Tibial artery (tissue), 4 donors: Measurements from ENCODE around the gene GAK.
A peak's percentile ranks its signal among the peaks of the same experiment; 100 is the strongest.

ENCODE experiments used
- DNase-seq, 2 donors: peaks; one replicate each; pipeline ENCODE4 v3.0.0-alpha.2; 2019
- H3K27ac ChIP-seq, 2 donors: fragments of 200-600 bp; sonication (generic) in 1 of 2; 1 replicate in 1 of 2; 2 replicates in 1 of 2; pipeline ENCODE4 v1.5.1; 2018 to 2019; ENCODE audit warnings: mild to moderate bottlenecking in 1 of 2
- H3K27me3 ChIP-seq, 2 donors: fragments of 200-600 bp; sonication (generic) in 1 of 2; one replicate each; pipeline versions ENCODE4 v1.5.1 to v1.6.0; 2016 to 2019
- H3K36me3 ChIP-seq, 3 donors: fragments of 200-600 bp; sonication (generic) in 2 of 3; one replicate each; pipeline ENCODE4 v1.5.1; 2016 to 2019; ENCODE audit warnings: mild to moderate bottlenecking in 2 of 3
- H3K4me1 ChIP-seq, 4 donors: fragments of 200-600 bp; sonication (generic) in 2 of 4; 1 replicate in 3 of 4; 2 replicates in 1 of 4; pipeline ENCODE4 v1.5.1; 2016 to 2019
- H3K4me3 ChIP-seq, 2 donors: fragments of 200-600 bp; sonication (generic) in 1 of 2; 1 replicate in 1 of 2; 2 replicates in 1 of 2; pipeline ENCODE4 v1.5.1; 2018 to 2019; ENCODE audit warnings: mild to moderate bottlenecking in 2 of 2
- H3K9me3 ChIP-seq, 3 donors: fragments of 200-600 bp; sonication (generic) in 1 of 3; one replicate each; pipeline ENCODE4 v1.5.1; 2016 to 2019
- CTCF ChIP-seq, 2 experiments: fragments of 200-600 bp in 1 of 2; fragments of 450-650 bp in 1 of 2; IDR thresholded peaks; one replicate each; pipeline ENCODE4 v1.5.1; 2017 to 2019; ENCODE audit warnings: antibody characterized with exemption in 2 of 2, mild to moderate bottlenecking in 1 of 2, moderate library complexity in 1 of 2
- intact Hi-C: fragments of 100-400 bp; cut with DNase I; formaldehyde crosslinking; loops from one replicate; pipeline ENCODE4 v1.15.0; 2023; ENCODE audit warnings: low total_unique reads

Gene GAK

GRCh38 chr4:958314-958665, 26.2 kb upstream of the GAK start:
- intact Hi-C loops = no loop called here
- Histone ChIP-seq H3K36me3 (peaks cover 4 to 99% (median 67%) of the 10 kb centered on the region in 3 donors), H3K27me3 (no peaks in the 10 kb centered on the region)

GRCh38 chr4:957581-958313, 25.6 kb upstream of the GAK start:
- intact Hi-C loops = no loop called here
- H3K36me3 ChIP-seq = peaks cover 9 to 99% (median 67%) of the 10 kb centered on the region in 3 donors
- H3K4me3 ChIP-seq = no peak overlapping the region
- no peaks in the 10 kb centered on the region for H3K27me3 ChIP-seq
- no peaks in the 10 kb centered on the region for H3K9me3 ChIP-seq
- DNase-seq = peak; percentile 14 to 61
- H3K4me1 ChIP-seq = no peaks in the 10 kb centered on the region
- no peak overlapping the region for H3K27ac ChIP-seq
- TF ChIP-seq CTCF (IDR thresholded peaks at IDR 0.05) = no peak

More at GRCh38 chr4:958314-958665, 26.2 kb upstream of the GAK start:
- no peak for TF ChIP-seq CTCF (IDR thresholded peaks at IDR 0.05)
- DNase-seq = peak in 1 of 2 donors; percentile 13
- no peak overlapping the region for H3K27ac ChIP-seq
- no peak overlapping the region for H3K4me3 ChIP-seq
- H3K4me1 ChIP-seq = no peaks in the 10 kb centered on the region
- no peaks in the 10 kb centered on the region for H3K9me3 ChIP-seq

GRCh38 chr4:957231-957580, 25.1 kb upstream of the GAK start:
- intact Hi-C loops = no loop called here
- H3K36me3 ChIP-seq = peaks cover 6 to 98% (median 63%) of the 10 kb centered on the region in 3 donors
- H3K4me3 ChIP-seq = no peak overlapping the region
- TF ChIP-seq CTCF (IDR thresholded peaks at IDR 0.05) = no peak
- no peaks in the 10 kb centered on the region for H3K4me1 ChIP-seq
- peak; percentile 10 to 55 for DNase-seq
- no peak overlapping the region for H3K27ac ChIP-seq
- no peaks in the 10 kb centered on the region for H3K27me3 ChIP-seq
- no peaks in the 10 kb centered on the region for H3K9me3 ChIP-seq

- Histone ChIP-seq H3K9me3 (no peaks in the 10 kb centered on the region), H3K4me1 (no peaks in the 10 kb centered on the region), H3K36me3 (peaks cover 6 to 98% (median 58%) of the 10 kb centered on the region in 3 donors), H3K27me3 (no peaks in the 10 kb centered on the region), H3K27ac (no peak overlapping the region), H3K4me3 (no peak overlapping the region)
- no peak for TF ChIP-seq CTCF (IDR thresholded peaks at IDR 0.05)
- DNase-seq = peak in 1 of 2 donors; percentile 7
- intact Hi-C loops = no loop called here
These were observed 24.6 kb upstream of the GAK start for GRCh38 chr4:956531-957230.

GRCh38 chr4:955931-956381, 23.8 kb upstream of the GAK start:
- intact Hi-C loops = no loop called here
- peak in 1 of 2 donors; percentile 43 for DNase-seq

More at GRCh38 chr4:955931-956381, 23.8 kb upstream of the GAK start:
- no peak overlapping the region for H3K27ac ChIP-seq
- peaks cover 6 to 98% (median 59%) of the 10 kb centered on the region in 3 donors for H3K36me3 ChIP-seq
- TF ChIP-seq CTCF (IDR thresholded peaks at IDR 0.05) = no peak
- H3K4me1 ChIP-seq = no peaks in the 10 kb centered on the region
- H3K4me3 ChIP-seq = no peak overlapping the region
- no peaks in the 10 kb centered on the region for H3K27me3 ChIP-seq
- H3K9me3 ChIP-seq = no peaks in the 10 kb centered on the region
